Panc1 (cell line): ENCODE data around the gene THSD7A. TPM values are rescaled to one million over a fixed set of nuclear protein-coding genes. Genes with fewer than 3 reads are reported as not detected.
A peak's percentile ranks its signal among the peaks of the same experiment; 100 is the strongest.

Experiments
- ATAC-seq: fragments of 200-7000 bp; cut with Tn5 transposase; 2 replicates; pipeline ENCODE4 v1.9.1; 2020; ENCODE audit warnings: mild to moderate bottlenecking, moderate library complexity
- BruUV-seq: library from RNA; stranded (reverse); fragments of 400-500 nt; replicated peaks from 2 replicates; lab custom pipeline; 2021; lab: Mats Ljungman, UMichigan
- CTCF ChIA-PET: fragments of 300-600 bp; sonication (Branson Sonifier 250); formaldehyde crosslinking; loops from one replicate; lab custom pipeline; 2022; ENCODE audit warnings: antibody characterized with exemption; lab: Charles Lee
- POLR2A ChIA-PET: fragments of 300-600 bp; sonication (Branson Sonifier 250); formaldehyde crosslinking; loops from one replicate; lab custom pipeline; 2022; ENCODE audit warnings: antibody characterized with exemption; lab: Charles Lee
- DNase-seq: peaks from one replicate; pipeline ENCODE4 v3.0.0-alpha.2; 2010; ENCODE audit warnings: low read depth, low spot score
- H3K27ac ChIP-seq: 2 replicates; pipeline ENCODE4 v1.5.1; 2011; ENCODE audit warnings: mild to moderate bottlenecking, low read length, inconsistent platforms
- H3K27me3 ChIP-seq: fragments of 200-500 bp; sonication (Bioruptor generic); 2 replicates; pipeline ENCODE4 v1.6.0; 2014; ENCODE audit warnings: low read length, inconsistent platforms; ENCODE audit not compliant: control insufficient read depth, insufficient read depth
- H3K36me3 ChIP-seq: fragments of 200-500 bp; sonication (Bioruptor generic); 2 replicates; pipeline ENCODE4 v1.5.1; 2014; ENCODE audit warnings: inconsistent platforms, mild to moderate bottlenecking, low read length, moderate library complexity; ENCODE audit not compliant: control insufficient read depth, insufficient read depth
- H3K4me1 ChIP-seq: 2 replicates; pipeline ENCODE4 v1.5.1; 2011; ENCODE audit warnings: inconsistent platforms, mild to moderate bottlenecking, low read length, moderate library complexity; ENCODE audit not compliant: control insufficient read depth, insufficient read depth
- H3K4me3 ChIP-seq, 2 experiments: 2 replicates each; pipeline ENCODE4 v1.5.1; 2011 to 2012; ENCODE audit warnings: low read depth in 2 of 2, low read length in 2 of 2, mild to moderate bottlenecking in 2 of 2, inconsistent platforms in 1 of 2, moderate library complexity in 1 of 2
- H3K9me3 ChIP-seq: fragments of 200-500 bp; sonication (Bioruptor generic); 2 replicates; pipeline ENCODE4 v1.5.1; 2014; ENCODE audit warnings: low read depth, mild to moderate bottlenecking, inconsistent platforms, low read length, moderate library complexity; ENCODE audit not compliant: control insufficient read depth, insufficient read depth
- CTCF ChIP-seq: fragments of 450-650 bp; IDR thresholded peaks from 2 replicates; pipeline ENCODE4 v1.5.1; 2017; ENCODE audit warnings: mild to moderate bottlenecking
- POLR2AphosphoS5 ChIP-seq: IDR thresholded peaks from 2 replicates; pipeline ENCODE4 v1.6.1; 2012; ENCODE audit warnings: mild to moderate bottlenecking, low read depth, low read length, moderate library complexity
- REST ChIP-seq, 2 experiments: IDR thresholded peaks; 2 replicates each; pipeline ENCODE4 v1.6.1; 2011 to 2012; ENCODE audit warnings: low read depth in 2 of 2, control low read depth in 1 of 2, low read length in 1 of 2, mild to moderate bottlenecking in 1 of 2, moderate library complexity in 1 of 2; ENCODE audit not compliant: insufficient read depth in 1 of 2
- SIN3A ChIP-seq: IDR thresholded peaks from 2 replicates; pipeline ENCODE4 v1.6.1; 2012; ENCODE audit warnings: low read depth, mild to moderate bottlenecking, low read length, moderate library complexity, borderline replicate concordance; ENCODE audit not compliant: insufficient read depth
- TCF7L2 ChIP-seq: IDR thresholded peaks from 2 replicates; pipeline ENCODE4 v1.6.1; 2011; ENCODE audit warnings: mild to moderate bottlenecking, low read depth, low read length, inconsistent platforms
- in situ Hi-C: cut with HindIII; loops from 2 replicates; pipeline ENCODE4 v1.10.0; 2016; ENCODE audit warnings: low sequenced_read_pairs, low pct_unique_long_range_greater_than_20kb
- intact Hi-C: fragments of 100-400 bp; cut with micrococcal nuclease; formaldehyde crosslinking; loops from one replicate; pipeline ENCODE4 v1.10.0; 2022; ENCODE audit not compliant: unreplicated experiment
- total RNA-seq: library from RNA; stranded (reverse); gene quantifications from one replicate; pipeline ENCODE4 v1.2.1, GENCODE V29; 2021; ENCODE audit not compliant: unreplicated experiment

The THSD7A gene
- total RNA-seq, 1 experiment from 2014 or later, result 38.6 TPM

GRCh38 chr7:11846361-11846955, 14.5 kb upstream of the THSD7A start:
- H3K4me3 ChIP-seq, result no peak overlapping the region
- ATAC-seq, result no peak
- H3K27ac ChIP-seq, result peak overlapping the region; percentile 18; the same call in 1 of the 2 replicates
- CTCF ChIA-PET, result no interaction called here
- intact Hi-C loops, result no loop called here
- DNase-seq, result no peak
- H3K27me3 ChIP-seq, result no peaks in the 10 kb centered on the region
- no peak for TF ChIP-seq SIN3A
- TF ChIP-seq REST (IDR thresholded peaks at IDR 0.05; ENCODE audit: insufficient read depth in 1 of 2, low read depth in 2 of 2, low read length in 1 of 2), result no peak
- no peak for TF ChIP-seq TCF7L2
- TF ChIP-seq CTCF, result no peak
- TF ChIP-seq POLR2AphosphoS5, result no peak
- H3K9me3 ChIP-seq, result peaks cover 3% of the 10 kb centered on the region; the same call in 1 of the 2 replicates
- BruUV-seq, result no TSS peak
- H3K4me1 ChIP-seq, result peaks cover 19% of the 10 kb centered on the region; the same call in 1 of the 2 replicates
- no peaks in the 10 kb centered on the region for H3K36me3 ChIP-seq
- in situ Hi-C loops, result no loop called here
- POLR2A ChIA-PET, result no interaction called here

GRCh38 chr7:11843113-11843765, 11.2 kb upstream of the THSD7A start:
- Histone ChIP-seq H3K27me3 (no peaks in the 10 kb centered on the region), H3K27ac (no peak overlapping the region; the same call in 1 of the 2 replicates), H3K4me1 (peaks cover 16% of the 10 kb centered on the region; the same call in 1 of the 2 replicates), H3K4me3 (no peak overlapping the region), H3K9me3 (no peaks in the 10 kb centered on the region), H3K36me3 (no peaks in the 10 kb centered on the region)
- intact Hi-C loops (no loop called here), in situ Hi-C loops (no loop called here)
- TF ChIP-seq POLR2AphosphoS5 (no peak), REST (IDR thresholded peaks at IDR 0.05; ENCODE audit: insufficient read depth in 1 of 2, low read depth in 2 of 2, low read length in 1 of 2) (no peak), CTCF (no peak), SIN3A (no peak), TCF7L2 (no peak)
- ChIA-PET CTCF (no interaction called here), POLR2A (no interaction called here)
- no peak for ATAC-seq
- no TSS peak for BruUV-seq
- no peak for DNase-seq
